Activated T-cell treated with anti-CD3 and anti-CD28 coated beads for 1 hour (primary cell): ENCODE measurements around the gene RASL10A.

ENCODE experiments used
- DNase-seq: peaks from one replicate; pipeline ENCODE4 v3.0.0-alpha.2; 2020; ENCODE audit warnings: low read depth

Gene RASL10A

GRCh38 chr22:29268511-29269229 lies 46.8 kb downstream of the RASL10A start:
- peak; percentile 16 for DNase-seq

- DNase-seq, result peak; percentile 98
These were observed 47.5 kb downstream of the RASL10A start, which contains the start of the genes EWSR1 and RHBDD3 for GRCh38 chr22:29267858-29268510. EWSR1 (plus strand) TSS chr22:29268268; CDS start chr22:29268337, 69 bp downstream. RHBDD3 (minus strand) TSS chr22:29267981; CDS start chr22:29265626, 2,355 bp downstream.

DNA sequence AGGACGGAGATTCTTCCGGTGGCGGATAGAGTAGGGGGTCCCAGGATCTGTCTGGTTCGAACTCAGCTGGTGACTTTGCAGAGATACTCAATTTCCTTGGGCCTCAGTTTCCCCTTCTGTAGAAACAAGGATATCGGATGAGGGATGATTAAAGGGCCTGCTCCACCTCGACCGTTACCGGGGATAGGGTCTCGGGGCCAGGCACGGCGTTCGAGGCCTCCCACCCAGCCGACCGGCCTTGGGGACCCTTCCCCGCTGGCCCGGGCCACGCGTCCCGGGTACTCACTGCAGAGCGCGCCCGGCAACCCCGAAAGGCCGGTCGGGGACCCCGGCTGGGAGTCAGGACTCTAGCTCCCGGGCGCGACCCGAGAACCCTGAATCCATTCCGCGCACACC lies 48.0 kb downstream of the RASL10A start:
- DNase-seq, result no peak

DNA sequence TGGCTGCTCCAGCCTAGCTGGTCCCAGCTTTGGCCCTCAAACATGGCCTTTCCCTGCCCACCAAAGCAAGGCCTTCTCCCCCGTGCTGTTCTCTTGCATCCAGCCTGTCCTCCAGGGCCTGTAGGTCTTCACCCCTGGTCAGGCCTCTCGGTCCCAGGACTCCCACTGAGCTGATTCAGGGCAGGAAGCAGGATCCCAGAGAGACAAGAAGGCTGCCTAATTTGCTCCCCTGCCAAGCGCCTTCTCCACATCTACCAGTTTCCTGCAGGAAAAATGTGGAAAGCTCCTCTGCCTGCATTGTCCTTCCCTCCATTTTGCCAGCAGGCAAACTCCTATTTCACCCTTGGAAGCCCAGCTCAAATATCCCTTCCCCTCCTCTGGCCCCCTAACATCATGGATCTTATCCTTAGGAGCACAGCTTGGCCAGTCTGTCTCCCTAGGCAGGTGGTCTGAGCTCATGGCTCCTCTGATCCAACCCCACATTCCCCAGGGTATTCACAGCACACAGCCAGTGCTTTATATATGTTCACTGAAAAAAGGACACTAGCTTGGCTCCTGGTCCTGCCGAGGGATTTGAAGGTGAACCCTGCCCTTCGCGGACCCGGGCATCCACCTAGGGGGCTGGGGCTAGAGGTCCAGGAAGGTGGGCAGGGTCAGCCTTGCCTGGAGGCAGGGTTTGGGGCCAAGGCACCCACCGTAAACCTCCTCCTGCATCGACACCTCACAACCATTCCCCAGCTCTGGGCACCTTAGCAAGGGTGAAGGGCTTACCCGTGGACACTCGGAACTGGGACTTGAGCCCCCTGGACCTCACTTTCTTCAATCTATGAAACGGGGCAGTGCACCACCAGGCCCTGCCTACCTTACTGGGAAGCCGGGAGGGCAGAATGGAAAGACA lies 48.7 kb downstream of the RASL10A start:
- DNase-seq, result no peak

DNA sequence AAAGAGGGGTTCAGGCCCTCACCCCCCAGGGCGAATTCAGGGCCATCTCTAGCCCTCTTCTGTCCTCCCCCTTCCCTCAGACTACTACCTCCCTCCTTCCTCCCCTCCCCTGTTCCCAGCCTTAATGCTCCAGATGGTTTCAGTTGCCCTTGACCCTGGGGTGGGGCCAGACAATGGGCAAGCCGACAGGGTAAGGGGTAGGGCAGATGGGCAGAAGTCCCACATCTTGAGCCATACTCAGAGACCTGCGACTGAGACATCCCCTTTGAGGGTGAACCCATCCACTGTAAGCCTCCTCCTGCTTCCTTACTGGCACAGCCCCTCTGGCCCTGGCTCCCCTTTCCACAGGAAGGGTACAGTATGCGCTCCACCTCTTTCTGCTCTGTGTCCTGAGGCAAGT lies 49.6 kb downstream of the RASL10A start:
- no peak for DNase-seq

DNA sequence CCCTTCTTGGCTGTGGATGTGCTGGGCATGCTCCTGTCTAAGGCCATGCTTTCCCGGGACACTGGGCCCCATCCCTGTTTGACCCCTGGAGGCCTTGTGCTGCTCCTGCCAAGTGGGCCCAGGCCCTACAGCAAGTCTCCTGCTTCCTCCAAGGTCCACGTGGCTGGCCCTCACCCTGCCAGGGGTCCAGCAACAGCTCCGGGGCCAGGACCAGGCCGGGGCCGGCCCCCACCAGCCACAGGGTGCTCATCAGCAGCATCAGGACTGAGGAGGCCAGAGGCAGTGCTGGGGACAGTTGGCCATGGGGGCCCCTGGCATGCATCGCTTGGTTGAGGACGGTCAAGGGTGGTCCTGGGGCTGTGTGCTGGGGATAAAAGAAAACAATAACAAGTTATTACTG lies 50.2 kb downstream of the RASL10A start:
- no peak for DNase-seq

DNA sequence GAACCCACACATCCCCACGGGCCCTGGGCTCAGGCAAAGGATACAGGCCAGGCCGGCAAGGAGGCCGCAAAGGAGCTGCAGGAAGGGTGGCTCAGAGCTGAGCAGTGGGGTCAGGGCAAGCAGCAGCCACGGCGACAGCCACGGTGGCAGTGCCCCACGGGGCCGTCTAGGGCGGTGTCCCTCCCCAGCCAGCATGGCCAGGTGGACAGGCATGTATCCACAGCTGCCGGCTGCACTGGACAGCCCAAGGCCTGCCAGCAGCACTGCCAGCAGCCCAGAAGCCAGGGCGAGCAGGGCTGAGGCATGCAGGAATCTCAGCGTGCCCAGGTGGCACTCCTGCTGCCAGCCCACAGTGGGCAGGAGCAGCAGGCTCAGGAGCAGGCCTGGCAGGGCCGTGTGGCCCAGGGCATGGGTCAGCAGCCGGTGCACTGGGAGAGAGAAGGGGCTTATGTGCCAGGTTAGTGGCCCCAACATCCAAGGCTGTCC lies 51.7 kb downstream of the RASL10A start:
- DNase-seq, result no peak
